Measurements from ENCODE around the gene PARD6G.
A peak's percentile ranks its signal among the peaks of the same experiment; 100 is the strongest.
"Not testable (repeated sequence)": the region's sequence is repeated elsewhere in the genome, so short reads cannot be mapped to it uniquely, and the experiment has no call there.

PARD6G gene

GRCh38 chr18:80168346-80168745 is 79.0 kb downstream of the PARD6G start:
- no peak for DNase-seq

GRCh38 chr18:80167931-80168330 is 79.4 kb downstream of the PARD6G start:
- DNase-seq, result no peak

GRCh38 chr18:80167331-80167730 is 80.0 kb downstream of the PARD6G start:
- no peak for DNase-seq

GRCh38 chr18:80166725-80167124 is 80.6 kb downstream of the PARD6G start:
- no peak for DNase-seq

- DNase-seq, result no peak
Measured at GRCh38 chr18:80166240-80166639, 81.1 kb downstream of the PARD6G start.

- not testable (repeated sequence) for DNase-seq
Measured at GRCh38 chr18:80164727-80165355, 82.5 kb downstream of the PARD6G start.

- no peak for DNase-seq
Measured at GRCh38 chr18:80163183-80163582, 84.1 kb downstream of the PARD6G start.

GRCh38 chr18:80161781-80162417 is 85.4 kb downstream of the PARD6G start:
- no peak for DNase-seq

GRCh38 chr18:80159713-80160636 is 87.3 kb downstream of the PARD6G start:
- no peak for DNase-seq

GRCh38 chr18:80158365-80158764 is 88.9 kb downstream of the PARD6G start:
- no peak for DNase-seq

GRCh38 chr18:80157708-80158343 is 89.5 kb downstream of the PARD6G start:
- peak; percentile 80 for DNase-seq

GRCh38 chr18:80154293-80154692 is 93.0 kb downstream of the PARD6G start:
- DNase-seq, result no peak

GRCh38 chr18:80149667-80150066 is 97.6 kb downstream of the PARD6G start:
- DNase-seq, result no peak

GRCh38 chr18:80148326-80149199 is 98.8 kb downstream of the PARD6G start:
- no peak for DNase-seq

GRCh38 chr18:80147418-80148325 is 99.6 kb downstream of the PARD6G start:
- peak; percentile 67 for DNase-seq

- DNase-seq, result no peak
Measured at GRCh38 chr18:80147037-80147417, 100.3 kb downstream of the PARD6G start.

GRCh38 chr18:80145196-80145804 is 102.0 kb downstream of the PARD6G start:
- DNase-seq, result no peak

GRCh38 chr18:80143881-80144280 is 103.4 kb downstream of the PARD6G start:
- DNase-seq, result no peak

- DNase-seq, result no peak
Measured at GRCh38 chr18:80140455-80140985, 106.8 kb downstream of the PARD6G start.

GRCh38 chr18:80137976-80138375 is 109.3 kb downstream of the PARD6G start:
- no peak for DNase-seq

Measured in NCI-H1092 (cell line).